Suprapubic skin (tissue), 4 donors: ENCODE results near the gene FOXN3.

Experiments used
- CTCF ChIP-seq, 2 donors: fragments of 200-600 bp in 1 of 2; fragments of 450-650 bp in 1 of 2; sonication (generic) in 1 of 2; IDR thresholded peaks; one replicate each; pipeline ENCODE4 v1.5.1; 2016 to 2019; ENCODE audit warnings: antibody characterized with exemption in 2 of 2, mild to moderate bottlenecking in 1 of 2, moderate library complexity in 1 of 2
- EP300 ChIP-seq: sonication (generic); formaldehyde crosslinking; IDR thresholded peaks from one replicate; pipeline ENCODE4 v1.6.1; 2017; ENCODE audit warnings: antibody characterized with exemption
- POLR2A ChIP-seq, 2 donors: fragments of 450-650 bp; IDR thresholded peaks; one replicate each; pipeline ENCODE4 v1.6.1; 2017; ENCODE audit warnings: antibody characterized with exemption in 2 of 2, mild to moderate bottlenecking in 2 of 2, moderate library complexity in 2 of 2
- POLR2AphosphoS5 ChIP-seq, 3 donors: sonication (generic); formaldehyde crosslinking; IDR thresholded peaks; one replicate each; pipeline ENCODE4 v1.6.1; 2017; ENCODE audit warnings: antibody characterized with exemption in 3 of 3

- TF ChIP-seq CTCF (IDR thresholded peaks at IDR 0.05) (no peak), POLR2AphosphoS5 (IDR thresholded peaks at IDR 0.05) (peak in 2 of 3 donors; percentile 21 to 38), POLR2A (IDR thresholded peaks at IDR 0.05) (no peak), EP300 (no peak)
Observed at GRCh38 chr14:89408907-89409700, 7.9 kb downstream of the FOXN3 start.
